Prostate gland (tissue), 2 donors: ENCODE data around the gene RIT2. TPM values are rescaled to one million over a fixed set of nuclear protein-coding genes. Genes with fewer than 3 reads are reported as not detected.

Source experiments
- DNase-seq: peaks from one replicate; pipeline ENCODE4 v3.0.0-alpha.2; 2019; ENCODE audit warnings: low spot score
- H3K27ac ChIP-seq, 2 donors: fragments of 200-600 bp; sonication (generic); 2 replicates each; pipeline ENCODE4 v1.5.1; 2017 to 2019
- H3K27me3 ChIP-seq: fragments of 200-600 bp; sonication (generic); replicated peaks from 2 replicates; pipeline ENCODE4 v1.5.1; 2019; ENCODE audit not compliant: insufficient read depth
- H3K36me3 ChIP-seq, 2 donors: fragments of 200-600 bp; sonication (generic); 1 replicate in 1 of 2; 2 replicates in 1 of 2; pipeline versions ENCODE4 v1.5.1 to v1.8.1; 2017 to 2019
- H3K4me1 ChIP-seq: fragments of 200-600 bp; sonication (generic); replicated peaks from 2 replicates; pipeline ENCODE4 v1.5.1; 2019
- H3K4me3 ChIP-seq, 2 donors: fragments of 200-600 bp; sonication (generic); 2 replicates each; pipeline ENCODE4 v1.5.1; 2017 to 2019
- H3K9me3 ChIP-seq: fragments of 200-600 bp; sonication (generic); 2 replicates; pipeline ENCODE4 v1.5.1; 2017
- POLR2A ChIP-seq: fragments of 450-650 bp; IDR thresholded peaks from one replicate; pipeline ENCODE4 v1.6.1; 2016; ENCODE audit warnings: antibody characterized with exemption, mild to moderate bottlenecking
- POLR2AphosphoS5 ChIP-seq: sonication (generic); formaldehyde crosslinking; IDR thresholded peaks from one replicate; pipeline ENCODE4 v1.6.1; 2017; ENCODE audit warnings: antibody characterized with exemption
- WGBS: methylation state at CpG from one replicate; pipeline ENCODE4 v1.1.5; 2018; 5-methylcytosine and 5-hydroxymethylcytosine counted together
- intact Hi-C: fragments of 100-400 bp; cut with DNase I; formaldehyde crosslinking; loops from one replicate; pipeline ENCODE4 v1.14.2; 2022
- total RNA-seq, 2 donors: library from RNA; depleted of rRNA; stranded (reverse); fragments of >200 nt; gene quantifications; one replicate each; pipeline ENCODE4 v1.1.0, GENCODE V29; 2016
- TF ChIP-seq, protein P1 (sequence below), 4 experiments: fragments of 200-600 bp in 2 of 4; fragments of 450-650 bp in 2 of 4; sonication (generic) in 2 of 4; IDR thresholded peaks; 1 replicate in 3 of 4; 2 replicates in 1 of 4; pipeline ENCODE4 v1.5.1; 2016 to 2019; ENCODE audit warnings: antibody characterized with exemption in 4 of 4, mild to moderate bottlenecking in 2 of 4, moderate library complexity in 2 of 4

RIT2 gene
- total RNA-seq, 2 donors from 2014 or later = not detected

DNA sequence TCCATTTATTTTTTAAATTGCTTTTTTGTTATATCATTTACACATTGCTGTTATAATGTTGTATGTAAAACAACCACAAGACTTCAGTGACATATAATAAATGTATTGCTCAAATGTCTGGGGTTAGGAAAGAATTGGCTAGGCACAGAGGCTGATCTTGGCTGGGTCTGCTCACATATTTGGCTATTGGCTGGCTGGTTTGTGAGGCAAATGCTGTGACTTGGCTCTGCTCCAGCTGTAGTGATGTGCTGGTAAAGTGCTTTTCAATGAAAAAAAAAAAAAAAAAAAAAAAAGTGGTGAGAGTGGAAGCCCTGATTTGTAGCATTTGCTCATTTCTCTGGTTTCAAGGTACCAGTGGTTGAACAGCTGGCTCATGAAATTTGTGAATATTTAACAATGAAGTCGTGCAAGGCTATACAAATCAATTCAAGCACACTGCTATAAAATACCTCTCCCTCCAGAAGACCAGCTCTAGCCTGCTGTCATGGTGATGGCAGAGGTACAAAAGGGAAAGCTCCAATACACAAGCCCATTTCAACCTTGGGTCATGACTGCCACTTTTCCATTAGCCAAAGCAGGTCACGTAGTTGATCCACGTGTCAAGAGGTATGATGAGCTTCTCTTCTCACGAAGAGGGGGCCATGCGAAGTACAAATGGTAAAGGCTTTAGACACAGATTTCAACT, 43.7 kb upstream of the RIT2 start:
- DNase-seq = no peak
- H3K9me3 ChIP-seq = no peaks in the 10 kb centered on the region
- no peak overlapping the region for H3K4me3 ChIP-seq
- H3K4me1 ChIP-seq = no peaks in the 10 kb centered on the region
- no peaks in the 10 kb centered on the region for H3K27me3 ChIP-seq
- H3K27ac ChIP-seq = no peak overlapping the region
- H3K36me3 ChIP-seq = no peaks in the 10 kb centered on the region
- WGBS = 76% methylated on average over 5 of the region's 5 CpGs
- TF ChIP-seq, protein P1, sequence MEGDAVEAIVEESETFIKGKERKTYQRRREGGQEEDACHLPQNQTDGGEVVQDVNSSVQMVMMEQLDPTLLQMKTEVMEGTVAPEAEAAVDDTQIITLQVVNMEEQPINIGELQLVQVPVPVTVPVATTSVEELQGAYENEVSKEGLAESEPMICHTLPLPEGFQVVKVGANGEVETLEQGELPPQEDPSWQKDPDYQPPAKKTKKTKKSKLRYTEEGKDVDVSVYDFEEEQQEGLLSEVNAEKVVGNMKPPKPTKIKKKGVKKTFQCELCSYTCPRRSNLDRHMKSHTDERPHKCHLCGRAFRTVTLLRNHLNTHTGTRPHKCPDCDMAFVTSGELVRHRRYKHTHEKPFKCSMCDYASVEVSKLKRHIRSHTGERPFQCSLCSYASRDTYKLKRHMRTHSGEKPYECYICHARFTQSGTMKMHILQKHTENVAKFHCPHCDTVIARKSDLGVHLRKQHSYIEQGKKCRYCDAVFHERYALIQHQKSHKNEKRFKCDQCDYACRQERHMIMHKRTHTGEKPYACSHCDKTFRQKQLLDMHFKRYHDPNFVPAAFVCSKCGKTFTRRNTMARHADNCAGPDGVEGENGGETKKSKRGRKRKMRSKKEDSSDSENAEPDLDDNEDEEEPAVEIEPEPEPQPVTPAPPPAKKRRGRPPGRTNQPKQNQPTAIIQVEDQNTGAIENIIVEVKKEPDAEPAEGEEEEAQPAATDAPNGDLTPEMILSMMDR (IDR thresholded peaks at IDR 0.05) = no peak
- TF ChIP-seq POLR2AphosphoS5 (no peak), POLR2A (no peak)
- intact Hi-C loops = no loop called here

DNA sequence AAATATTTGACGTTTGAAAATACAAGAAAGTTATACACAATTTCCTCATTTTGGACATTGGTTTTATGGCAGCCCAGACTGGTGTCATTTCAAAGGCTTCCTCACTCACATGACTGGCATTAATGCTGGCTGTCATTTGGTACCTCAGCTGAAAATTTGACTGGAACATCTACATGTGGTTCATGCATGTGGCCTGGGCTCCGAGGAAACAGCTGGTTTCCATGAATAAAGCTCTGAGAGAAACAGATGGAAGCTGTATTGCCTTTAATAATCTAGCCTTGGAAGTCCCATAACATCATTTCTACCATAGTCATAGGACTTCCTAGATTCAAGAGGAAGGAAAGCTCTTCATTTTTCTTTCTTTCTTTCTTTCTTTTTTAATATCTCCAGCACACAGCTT, 42.9 kb upstream of the RIT2 start:
- H3K4me1 ChIP-seq = no peaks in the 10 kb centered on the region
- DNase-seq = no peak
- intact Hi-C loops = no loop called here
- H3K4me3 ChIP-seq = no peak overlapping the region
- H3K27ac ChIP-seq = no peak overlapping the region
- no peaks in the 10 kb centered on the region for H3K36me3 ChIP-seq
- TF ChIP-seq, protein P1 (IDR thresholded peaks at IDR 0.05) = no peak
- TF ChIP-seq POLR2A = no peak
- TF ChIP-seq POLR2AphosphoS5 = no peak
- H3K27me3 ChIP-seq = no peaks in the 10 kb centered on the region
- H3K9me3 ChIP-seq = no peaks in the 10 kb centered on the region
- WGBS = 81% methylated on average over 2 of the region's 2 CpGs

DNA sequence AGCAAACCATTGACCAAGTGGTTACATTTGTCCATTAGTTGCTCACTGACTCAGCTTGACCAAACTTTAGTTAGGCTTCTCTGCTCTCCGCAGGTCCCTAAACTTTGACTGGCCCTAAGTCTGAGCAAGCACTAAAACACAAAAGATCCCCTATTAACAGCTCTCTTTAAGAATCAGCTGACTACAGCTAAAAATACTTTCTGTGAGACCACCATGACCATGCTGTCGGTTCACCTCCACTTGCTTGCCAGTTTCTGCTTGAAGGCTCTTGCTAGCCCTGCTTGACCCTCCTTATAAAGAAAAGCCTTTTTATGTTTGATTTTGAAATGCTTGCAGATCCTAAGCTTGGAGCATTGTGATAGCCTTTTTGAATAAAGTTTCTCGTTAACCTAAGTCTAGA, 40.4 kb upstream of the RIT2 start:
- WGBS = 75% methylated on average over 3 of the region's 3 CpGs
- no peaks in the 10 kb centered on the region for H3K36me3 ChIP-seq
- H3K9me3 ChIP-seq = no peaks in the 10 kb centered on the region
- H3K4me1 ChIP-seq = no peaks in the 10 kb centered on the region
- no peak overlapping the region for H3K4me3 ChIP-seq
- intact Hi-C loops = no loop called here
- no peak for DNase-seq
- no peak for TF ChIP-seq POLR2AphosphoS5
- TF ChIP-seq, protein P1 (IDR thresholded peaks at IDR 0.05) = no peak
- no peak for TF ChIP-seq POLR2A
- no peak overlapping the region for H3K27ac ChIP-seq
- no peaks in the 10 kb centered on the region for H3K27me3 ChIP-seq

DNA sequence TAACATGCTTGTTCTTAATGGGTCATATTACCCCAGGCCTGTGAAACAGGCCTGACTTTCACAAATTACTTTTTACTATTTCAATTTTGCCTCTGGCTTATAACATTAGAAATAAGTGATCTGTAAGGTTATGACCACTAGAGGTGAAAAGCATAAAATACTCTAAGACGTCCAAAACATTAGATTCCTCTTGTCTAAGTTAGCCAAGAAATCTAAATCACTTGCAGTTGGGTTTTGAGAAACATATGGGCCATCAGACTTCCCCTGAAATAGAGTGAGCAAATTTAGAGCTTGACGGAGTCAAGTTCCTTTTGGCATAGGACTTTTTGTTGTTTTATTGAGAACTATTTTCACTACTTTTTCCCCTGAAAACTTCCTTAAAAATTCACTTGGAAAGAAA, 32.7 kb upstream of the RIT2 start:
- no peaks in the 10 kb centered on the region for H3K9me3 ChIP-seq
- H3K4me1 ChIP-seq = no peaks in the 10 kb centered on the region
- no peak for TF ChIP-seq POLR2A
- intact Hi-C loops = no loop called here
- H3K27me3 ChIP-seq = no peaks in the 10 kb centered on the region
- 79% methylated on average over 2 of the region's 2 CpGs for whole genome bisulfite sequencing
- no peak for DNase-seq
- H3K27ac ChIP-seq = no peak overlapping the region
- no peaks in the 10 kb centered on the region for H3K36me3 ChIP-seq
- H3K4me3 ChIP-seq = no peak overlapping the region

DNA sequence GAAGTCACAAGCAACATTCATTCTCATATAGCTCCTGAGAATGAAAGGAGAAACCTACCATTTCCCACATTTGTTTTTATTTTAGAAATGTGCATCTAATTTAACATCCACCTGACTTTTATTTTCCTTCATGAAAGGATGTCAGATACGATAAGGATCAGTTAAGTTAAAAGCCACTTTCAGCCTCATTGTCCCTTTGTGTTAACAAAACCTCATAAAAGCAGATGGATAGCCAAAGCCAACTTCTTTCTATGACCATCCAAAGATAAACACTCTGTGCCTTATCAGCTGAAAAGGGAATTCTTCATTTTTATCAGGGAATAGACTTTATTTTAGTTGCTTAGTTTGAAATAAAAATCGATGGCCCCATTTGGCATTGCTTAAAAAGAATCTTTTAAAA, 25.7 kb upstream of the RIT2 start:
- no peaks in the 10 kb centered on the region for H3K27me3 ChIP-seq
- no peak overlapping the region for H3K27ac ChIP-seq
- WGBS = 15% methylated on average over 2 of the region's 2 CpGs
- no peak overlapping the region for H3K4me3 ChIP-seq
- no peaks in the 10 kb centered on the region for H3K36me3 ChIP-seq
- intact Hi-C loops = no loop called here
- TF ChIP-seq POLR2A (no peak), POLR2AphosphoS5 (no peak)
- TF ChIP-seq, protein P1 (IDR thresholded peaks at IDR 0.05) = no peak
- H3K4me1 ChIP-seq = no peaks in the 10 kb centered on the region
- DNase-seq = no peak
- H3K9me3 ChIP-seq = no peaks in the 10 kb centered on the region
